D721Med (cell line): Measurements from ENCODE around the gene HNF4A.

Source experiments
- DNase-seq: peaks from one replicate; pipeline ENCODE4 v3.0.0; 2011; ENCODE audit warnings: low spot score; ENCODE audit not compliant: insufficient read length
- FAIRE-seq: peaks from 2 replicates; lab custom pipeline; 2011; peaks lifted over from hg19 to GRCh38; lab: Jason Lieb, UNC
- CTCF ChIP-seq: IDR thresholded peaks from 2 replicates; pipeline ENCODE4 v1.5.1; 2012; ENCODE audit warnings: mild to moderate bottlenecking, control low read depth; ENCODE audit not compliant: insufficient read depth; ENCODE audit errors: missing control alignments

Gene HNF4A

GRCh38 chr20:44427804-44428173, 72.3 kb downstream of the HNF4A start:
- no peak for DNase-seq
- TF ChIP-seq CTCF, result no peak
- no peak for FAIRE-seq

- no peak for FAIRE-seq
- no peak for DNase-seq
- TF ChIP-seq CTCF, result no peak
These were observed 72.9 kb downstream of the HNF4A start for GRCh38 chr20:44428174-44429016.

DNA sequence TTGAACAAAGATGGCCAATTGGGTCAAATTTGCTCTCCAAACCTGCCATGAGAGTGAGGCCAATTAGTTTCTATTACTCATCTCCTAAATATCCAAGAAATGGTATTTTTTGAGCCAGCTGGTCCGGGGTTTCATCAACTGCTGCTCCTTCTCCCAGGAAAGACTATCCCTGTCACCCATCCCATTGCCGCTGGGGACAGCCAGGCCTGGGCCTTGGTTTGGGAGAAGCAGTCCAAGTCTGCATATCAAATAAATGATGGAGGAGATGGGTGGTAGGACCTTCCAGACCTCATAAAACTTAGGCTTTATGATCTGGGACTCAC, 73.5 kb downstream of the HNF4A start:
- TF ChIP-seq CTCF, result no peak
- FAIRE-seq (no peak), DNase-seq (no peak)

DNA sequence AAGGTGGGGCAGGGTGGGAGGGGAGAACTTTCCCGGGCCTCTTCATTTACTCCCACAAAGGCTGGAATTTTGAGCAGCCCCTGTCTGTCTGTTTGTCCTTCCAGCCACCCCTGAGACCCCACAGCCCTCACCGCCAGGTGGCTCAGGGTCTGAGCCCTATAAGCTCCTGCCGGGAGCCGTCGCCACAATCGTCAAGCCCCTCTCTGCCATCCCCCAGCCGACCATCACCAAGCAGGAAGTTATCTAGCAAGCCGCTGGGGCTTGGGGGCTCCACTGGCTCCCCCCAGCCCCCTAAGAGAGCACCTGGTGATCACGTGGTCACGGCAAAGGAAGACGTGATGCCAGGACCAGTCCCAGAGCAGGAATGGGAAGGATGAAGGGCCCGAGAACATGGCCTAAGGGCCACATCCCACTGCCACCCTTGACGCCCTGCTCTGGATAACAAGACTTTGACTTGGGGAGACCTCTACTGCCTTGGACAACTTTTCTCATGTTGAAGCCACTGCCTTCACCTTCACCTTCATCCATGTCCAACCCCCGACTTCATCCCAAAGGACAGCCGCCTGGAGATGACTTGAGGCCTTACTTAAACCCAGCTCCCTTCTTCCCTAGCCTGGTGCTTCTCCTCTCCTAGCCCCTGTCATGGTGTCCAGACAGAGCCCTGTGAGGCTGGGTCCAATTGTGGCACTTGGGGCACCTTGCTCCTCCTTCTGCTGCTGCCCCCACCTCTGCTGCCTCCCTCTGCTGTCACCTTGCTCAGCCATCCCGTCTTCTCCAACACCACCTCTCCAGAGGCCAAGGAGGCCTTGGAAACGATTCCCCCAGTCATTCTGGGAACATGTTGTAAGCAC, 74.1 kb downstream of the HNF4A start:
- DNase-seq, result no peak
- no peak for FAIRE-seq
- no peak for TF ChIP-seq CTCF

DNA sequence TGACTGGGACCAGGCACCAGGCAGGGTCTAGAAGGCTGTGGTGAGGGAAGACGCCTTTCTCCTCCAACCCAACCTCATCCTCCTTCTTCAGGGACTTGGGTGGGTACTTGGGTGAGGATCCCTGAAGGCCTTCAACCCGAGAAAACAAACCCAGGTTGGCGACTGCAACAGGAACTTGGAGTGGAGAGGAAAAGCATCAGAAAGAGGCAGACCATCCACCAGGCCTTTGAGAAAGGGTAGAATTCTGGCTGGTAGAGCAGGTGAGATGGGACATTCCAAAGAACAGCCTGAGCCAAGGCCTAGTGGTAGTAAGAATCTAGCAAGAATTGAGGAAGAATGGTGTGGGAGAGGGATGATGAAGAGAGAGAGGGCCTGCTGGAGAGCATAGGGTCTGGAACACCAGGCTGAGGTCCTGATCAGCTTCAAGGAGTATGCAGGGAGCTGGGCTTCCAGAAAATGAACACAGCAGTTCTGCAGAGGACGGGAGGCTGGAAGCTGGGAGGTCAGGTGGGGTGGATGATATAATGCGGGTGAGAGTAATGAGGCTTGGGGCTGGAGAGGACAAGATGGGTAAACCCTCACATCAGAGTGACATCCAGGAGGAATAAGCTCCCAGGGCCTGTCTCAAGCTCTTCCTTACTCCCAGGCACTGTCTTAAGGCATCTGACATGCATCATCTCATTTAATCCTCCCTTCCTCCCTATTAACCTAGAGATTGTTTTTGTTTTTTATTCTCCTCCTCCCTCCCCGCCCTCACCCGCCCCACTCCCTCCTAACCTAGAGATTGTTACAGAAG, 75.0 kb downstream of the HNF4A start:
- DNase-seq (no peak), FAIRE-seq (no peak)
- TF ChIP-seq CTCF, result no peak

DNA sequence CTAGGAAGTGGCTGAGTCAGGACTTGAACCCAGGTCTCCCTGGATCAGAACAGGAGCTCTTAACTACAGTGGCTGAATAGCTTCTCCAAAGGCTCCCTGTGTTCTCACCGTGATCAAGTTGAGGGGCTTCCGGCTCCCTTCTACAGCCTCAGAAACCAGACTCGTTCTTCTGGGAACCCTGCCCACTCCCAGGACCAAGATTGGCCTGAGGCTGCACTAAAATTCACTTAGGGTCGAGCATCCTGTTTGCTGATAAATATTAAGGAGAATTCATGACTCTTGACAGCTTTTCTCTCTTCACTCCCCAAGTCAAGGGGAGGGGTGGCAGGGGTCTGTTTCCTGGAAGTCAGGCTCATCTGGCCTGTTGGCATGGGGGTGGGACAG, 75.6 kb downstream of the HNF4A start:
- TF ChIP-seq CTCF, result no peak
- DNase-seq (no peak), FAIRE-seq (no peak)
